ENCODE data around the gene MAML3.

Gene MAML3

DNA sequence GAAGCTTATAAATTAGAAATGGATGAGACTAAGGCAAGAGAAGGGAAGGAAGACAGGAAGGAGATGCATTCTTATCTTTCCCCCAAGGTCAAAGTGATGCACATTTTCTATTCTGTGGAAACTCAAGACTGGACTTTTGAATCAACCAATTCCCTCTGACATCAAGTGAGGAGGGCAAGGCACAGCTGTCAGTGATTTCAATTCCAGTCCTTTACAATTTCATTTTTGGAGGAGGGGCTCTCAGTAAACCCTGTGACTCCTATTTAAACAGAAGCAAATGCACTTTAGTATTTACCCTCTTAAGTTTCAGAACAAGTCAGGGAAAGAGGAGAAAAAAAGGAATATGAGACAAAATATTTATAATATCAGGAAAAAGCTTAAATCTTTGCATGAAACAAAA lies 354.4 kb downstream of the MAML3 start:
- no peak for DNase-seq

DNA sequence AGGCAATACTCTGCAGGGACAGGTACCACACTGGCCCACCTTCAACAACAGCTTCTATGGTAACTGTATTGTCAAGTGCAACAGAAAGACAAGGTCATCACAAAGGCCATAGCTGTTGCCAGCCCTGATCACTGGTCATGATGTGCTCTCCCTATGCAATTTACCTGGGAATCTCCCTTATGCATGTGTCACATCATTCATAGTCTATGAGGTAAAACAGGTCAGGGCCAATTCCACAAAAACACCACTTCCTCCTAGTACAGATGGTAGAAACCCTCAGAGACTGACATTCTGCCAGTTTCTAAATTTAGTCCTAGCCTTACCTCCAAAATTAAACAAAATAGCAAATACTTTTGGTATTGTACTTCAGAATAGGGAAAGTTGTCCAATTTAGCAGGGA lies 355.5 kb downstream of the MAML3 start:
- DNase-seq = no peak

DNA sequence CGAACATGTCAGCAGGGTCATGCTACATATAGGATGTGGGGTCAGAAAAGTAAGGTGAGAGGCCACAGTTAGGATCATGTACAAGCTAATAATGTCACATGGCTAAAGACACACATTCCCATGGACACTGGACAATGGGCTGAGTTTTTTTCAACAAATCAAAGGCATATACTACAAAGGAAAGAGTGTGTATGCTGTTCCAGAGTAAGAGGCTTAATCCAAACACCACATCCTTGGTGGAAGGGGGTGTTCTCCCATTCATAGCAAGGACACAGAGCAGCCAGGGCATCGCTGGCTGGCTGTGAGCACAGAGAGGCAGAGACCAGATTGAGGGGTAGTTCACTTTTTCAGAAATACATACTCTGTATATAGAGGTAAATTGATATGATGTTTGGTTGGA lies 356.7 kb downstream of the MAML3 start:
- no peak for DNase-seq

DNA sequence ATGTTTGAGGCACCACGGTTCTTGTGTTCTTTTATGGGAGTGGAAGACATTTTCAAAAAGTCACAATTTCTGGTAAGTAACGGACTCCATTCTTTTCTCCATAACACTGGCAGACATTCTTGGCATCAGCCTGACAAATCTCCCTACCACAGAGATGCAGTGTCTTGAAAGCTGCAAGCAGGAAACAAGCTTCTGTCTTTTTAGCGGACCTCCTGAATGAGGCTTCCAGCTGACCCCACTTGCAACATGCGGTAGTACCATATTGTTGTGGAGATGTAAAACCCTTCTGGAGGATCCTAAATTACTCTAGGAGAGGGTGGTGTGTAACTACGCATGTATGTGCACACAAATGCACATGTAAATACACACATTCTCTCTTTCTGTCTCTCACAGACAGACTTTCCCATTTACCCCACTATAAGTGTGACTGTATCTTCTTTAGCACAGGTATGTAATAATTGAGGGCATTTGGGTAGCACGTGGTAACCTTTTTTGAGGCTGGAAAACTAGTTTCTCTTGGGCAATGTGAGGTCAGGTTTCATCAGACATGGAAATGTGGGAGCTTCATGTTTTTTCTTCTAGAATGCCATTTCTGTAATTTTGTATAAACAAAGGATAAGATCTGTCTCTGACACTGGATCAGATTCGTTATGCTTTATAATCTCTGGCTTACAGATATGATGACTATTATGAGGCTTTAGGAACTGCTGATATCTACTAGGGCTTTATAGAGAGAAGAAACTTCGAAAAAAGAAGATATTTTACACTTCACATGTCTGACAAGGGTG lies 358.3 kb downstream of the MAML3 start:
- no peak for DNase-seq

DNA sequence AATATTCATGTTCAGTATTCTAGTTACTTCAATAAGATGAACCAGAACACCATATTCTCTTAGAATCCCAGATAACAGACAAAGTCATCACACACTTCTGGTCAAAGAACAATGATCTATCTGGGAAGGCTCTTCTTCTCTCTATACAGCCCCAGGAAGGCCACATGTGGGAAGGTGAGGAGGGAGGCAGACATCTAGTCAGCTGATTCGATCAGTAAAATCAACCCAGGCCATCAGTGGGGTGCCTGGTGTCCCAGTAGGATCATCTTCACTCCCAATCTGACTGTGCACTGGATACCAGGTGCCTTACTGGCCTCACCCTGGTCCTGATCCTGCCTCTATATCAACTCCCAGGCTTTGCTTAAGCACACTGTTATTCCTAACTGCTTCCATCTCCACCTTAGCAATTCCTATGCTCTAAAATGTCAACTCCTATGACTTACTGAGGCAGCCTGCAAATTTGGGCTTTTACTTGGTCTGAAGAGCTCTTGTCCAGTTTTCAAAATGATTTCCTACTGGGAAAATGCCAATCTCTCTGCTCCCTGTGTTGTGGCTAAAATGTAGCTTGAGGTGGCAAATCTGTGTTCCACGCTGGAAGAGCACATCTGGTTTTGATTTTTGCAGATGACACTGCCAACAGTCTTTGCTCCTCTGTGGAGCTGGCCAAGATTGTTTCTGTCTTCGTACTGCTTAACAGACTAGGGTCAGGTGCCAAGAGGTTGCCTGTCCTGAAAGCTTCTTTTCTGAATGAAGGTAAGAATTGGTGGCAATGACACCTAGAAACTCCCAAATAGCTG lies 359.6 kb downstream of the MAML3 start:
- no peak for DNase-seq

DNA sequence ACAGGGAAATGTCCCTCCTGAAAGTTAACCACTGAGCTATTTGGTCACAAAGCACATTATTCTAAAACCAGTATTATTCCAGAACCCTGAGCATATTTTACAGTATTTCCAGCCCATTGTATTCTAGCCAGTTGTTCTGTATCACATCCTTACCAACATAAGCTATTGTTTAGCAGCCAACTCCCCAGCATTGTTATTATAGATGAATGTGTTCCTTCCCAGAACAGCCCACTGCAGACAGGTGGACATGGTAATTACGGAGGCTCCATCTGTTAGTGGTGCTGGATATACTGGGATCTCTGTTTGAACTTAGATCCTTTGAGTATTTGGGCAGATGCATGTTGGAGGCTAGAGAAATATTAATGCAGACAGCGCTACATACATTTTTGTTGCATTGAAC lies 362.3 kb downstream of the MAML3 start:
- DNase-seq = no peak

DNA sequence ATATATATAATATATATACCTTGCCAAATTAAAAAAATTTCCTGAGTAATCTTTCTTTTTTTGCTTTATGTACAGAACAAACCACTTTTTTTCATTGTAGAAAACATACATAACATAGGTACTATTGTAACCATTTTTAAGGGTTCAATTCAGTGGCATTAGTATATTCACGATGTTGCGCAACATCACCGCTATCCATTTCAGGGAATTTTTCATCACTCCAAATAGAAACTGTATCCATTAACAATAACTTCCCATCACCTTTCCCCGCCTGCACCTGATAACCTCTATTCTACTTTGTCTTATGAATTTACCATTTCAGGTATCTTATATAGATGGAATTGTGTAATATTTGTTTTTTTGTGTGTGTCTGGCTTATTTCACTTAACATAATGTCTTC lies 363.7 kb downstream of the MAML3 start:
- DNase-seq = no peak

DNA sequence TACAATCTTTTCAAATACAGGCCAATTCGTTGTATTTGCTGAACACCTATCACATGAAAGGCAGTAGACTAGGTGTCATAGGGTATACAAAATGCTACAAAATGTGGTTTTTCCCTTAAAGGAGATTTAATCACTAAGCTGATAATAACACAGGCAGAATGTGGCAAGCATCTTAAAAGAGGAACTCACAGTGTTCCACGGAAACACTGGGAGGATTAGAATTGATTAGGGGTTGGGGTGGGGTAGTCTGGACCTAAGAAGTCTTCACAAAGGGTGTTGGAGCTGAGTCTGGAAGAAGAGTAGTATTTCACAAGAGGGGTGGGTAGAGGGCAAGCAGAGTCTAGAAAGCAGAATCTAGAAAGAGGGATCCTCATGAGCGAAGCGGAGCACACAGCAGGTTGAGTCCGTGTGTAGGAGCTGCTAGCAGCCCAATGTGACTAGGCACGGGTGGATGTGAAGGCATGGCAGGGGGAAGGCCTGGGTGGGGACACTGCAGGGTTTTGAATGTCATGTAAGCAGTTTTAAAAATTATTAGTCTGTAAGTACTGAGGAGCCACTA lies 364.8 kb downstream of the MAML3 start:
- DNase-seq = no peak

DNA sequence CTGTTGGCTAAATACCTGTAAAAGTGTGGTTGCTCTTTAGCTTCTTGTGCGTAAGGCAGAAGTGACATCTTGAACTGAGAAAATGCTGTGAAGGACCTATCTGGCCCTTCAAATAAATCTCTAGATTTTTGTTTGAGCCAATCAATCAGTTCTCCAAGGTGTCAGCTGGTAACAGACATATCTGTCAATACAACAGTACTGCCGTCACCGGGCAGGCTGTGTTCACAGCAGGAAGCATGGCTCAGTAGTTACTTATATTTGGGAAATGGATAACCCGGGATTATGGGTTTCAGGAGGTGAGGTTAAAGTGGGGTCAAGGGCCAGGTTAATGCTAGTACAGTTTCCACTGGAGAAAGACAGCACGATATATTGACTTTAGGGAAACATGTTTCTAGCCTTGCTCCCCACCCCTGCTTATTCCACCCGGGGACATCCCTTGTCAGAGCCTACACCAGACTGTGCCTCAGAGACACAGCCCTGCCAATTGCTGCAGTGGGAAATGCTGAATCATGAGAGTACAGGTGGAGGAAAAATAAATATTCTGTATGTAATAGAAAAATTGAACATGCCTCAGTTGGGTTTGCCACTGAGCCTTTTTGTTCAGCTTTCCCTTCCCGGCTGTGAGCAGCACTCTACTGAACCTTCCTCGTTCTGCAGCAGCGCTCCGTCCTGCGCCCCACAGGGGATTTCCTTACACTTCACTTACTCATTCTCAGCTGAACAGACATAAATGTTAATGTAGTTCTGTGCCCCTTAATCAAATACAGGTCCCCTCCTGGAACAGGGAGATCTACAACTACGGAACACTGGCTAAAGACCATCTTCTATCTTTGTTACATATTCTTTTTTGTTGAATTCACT lies 367.3 kb downstream of the MAML3 start:
- DNase-seq = no peak

DNA sequence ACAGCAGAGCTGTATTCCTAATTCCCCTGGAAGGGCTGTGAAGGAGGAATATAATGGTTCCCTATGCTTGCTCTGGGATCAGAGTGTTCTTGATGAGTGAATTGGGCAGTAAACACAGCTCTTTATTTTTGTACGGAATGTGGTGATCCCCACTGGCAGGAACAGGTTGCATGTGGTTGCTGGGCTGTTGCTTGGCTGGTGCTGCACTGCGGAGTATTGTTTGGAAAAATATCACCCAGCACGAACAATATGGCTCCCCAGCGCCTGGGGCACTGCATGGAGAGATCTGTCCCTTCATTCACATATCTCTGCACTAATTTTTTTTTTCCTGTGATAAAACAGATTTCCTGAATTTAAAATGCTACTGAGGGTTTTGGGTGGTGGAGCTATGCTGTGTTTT lies 368.6 kb downstream of the MAML3 start:
- no peak for DNase-seq

DNA sequence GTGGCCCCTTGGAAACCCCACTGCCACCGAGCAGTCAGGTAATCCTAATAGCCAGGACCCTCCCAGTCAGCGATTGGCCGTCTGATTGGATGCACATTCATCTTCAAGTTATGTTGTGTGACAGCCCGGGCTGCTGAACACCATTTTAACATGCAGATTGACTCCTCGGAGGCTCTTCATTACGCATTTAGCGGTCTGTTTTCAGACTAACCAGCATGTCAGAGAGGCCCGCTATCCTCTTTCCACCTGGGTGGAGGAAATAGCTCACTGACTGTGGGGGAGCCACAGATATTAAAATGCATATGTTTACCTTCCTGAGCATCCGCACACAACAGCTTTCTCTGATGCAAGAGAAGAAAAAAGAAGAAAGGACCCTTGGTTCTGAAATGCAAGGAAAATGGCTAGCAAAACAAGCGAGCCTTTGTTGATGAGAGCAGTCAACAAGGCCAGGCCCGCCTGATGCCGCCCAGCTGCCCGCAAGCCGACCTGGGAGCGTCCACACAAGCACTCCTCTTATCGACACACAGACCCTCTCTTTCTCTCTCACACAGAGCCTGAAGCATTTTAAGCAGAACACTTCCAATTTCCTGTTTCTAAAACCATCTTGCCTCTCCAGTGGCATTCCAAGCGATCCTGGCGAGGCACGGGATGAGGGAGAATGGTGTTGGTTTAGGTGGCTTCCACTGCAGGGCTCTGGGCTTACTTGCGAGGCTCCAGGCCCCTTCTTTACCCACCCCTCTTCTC lies 370.1 kb downstream of the MAML3 start:
- DNase-seq = no peak

DNA sequence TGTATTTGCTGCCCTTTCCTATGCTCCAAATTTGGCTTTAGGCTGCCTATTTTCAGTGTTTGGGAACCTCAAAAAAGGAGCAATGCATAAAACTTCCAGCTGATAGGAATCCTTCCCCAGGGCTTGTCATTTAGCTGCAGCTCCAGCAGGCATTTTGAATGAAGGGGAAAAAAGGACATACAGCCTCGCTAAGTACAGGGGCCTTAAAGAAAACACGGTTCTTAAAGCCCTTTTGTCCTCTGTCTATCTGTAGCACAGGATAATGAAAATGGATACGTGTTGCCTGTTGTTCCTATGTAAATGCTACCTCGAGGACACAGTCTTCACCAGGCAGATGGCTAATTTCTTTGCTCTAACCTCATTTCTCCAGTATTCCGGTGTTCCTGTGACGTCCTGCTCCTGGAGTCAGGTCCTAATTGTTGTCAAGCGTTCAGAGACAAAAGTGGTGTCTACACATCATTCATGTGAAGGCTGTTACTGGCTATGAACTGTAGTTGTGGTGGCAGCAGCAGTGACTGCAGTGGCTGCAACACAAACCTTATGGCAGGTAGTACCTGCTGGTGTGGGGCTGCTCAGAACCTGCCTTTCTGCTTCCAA lies 371.0 kb downstream of the MAML3 start:
- DNase-seq = no peak

DNA sequence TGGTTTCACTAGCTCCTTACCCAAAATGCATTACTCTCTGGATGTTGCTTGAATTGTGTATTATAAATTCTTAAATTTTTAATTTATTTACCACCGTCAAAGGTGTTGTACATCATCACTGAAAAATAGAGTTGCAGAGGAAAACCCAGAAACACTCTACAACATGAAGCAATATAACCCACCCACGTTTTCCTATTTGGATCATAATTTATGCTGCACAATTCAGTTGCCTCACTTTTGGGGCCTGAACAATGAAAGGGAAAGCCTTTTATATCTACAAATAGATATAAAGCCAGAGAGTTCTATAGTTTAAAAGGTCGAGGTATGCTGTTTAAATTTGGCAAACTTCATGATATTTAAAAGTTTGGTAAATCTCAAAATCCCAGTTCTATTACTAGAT lies 372.9 kb downstream of the MAML3 start:
- DNase-seq = no peak

DNA sequence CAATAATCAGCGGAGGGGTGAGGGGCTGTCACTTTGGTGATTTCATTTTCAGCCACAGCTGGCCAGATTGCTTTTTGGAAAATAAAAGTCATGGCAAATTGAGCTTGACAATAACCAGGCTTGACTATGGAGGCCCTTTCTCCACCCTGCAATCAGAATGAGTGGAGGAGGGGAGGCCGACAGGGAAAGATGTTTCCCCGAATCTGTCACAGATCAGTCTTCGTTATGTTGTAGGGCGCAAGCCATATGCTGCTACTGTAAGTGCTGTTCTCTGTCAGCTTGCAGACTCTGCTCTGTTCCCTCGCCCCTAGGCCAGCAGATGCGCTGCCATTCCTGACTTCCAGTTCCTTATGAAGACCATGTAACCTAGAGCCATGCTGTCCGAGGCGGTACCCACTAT lies 374.3 kb downstream of the MAML3 start:
- DNase-seq = no peak

DNA sequence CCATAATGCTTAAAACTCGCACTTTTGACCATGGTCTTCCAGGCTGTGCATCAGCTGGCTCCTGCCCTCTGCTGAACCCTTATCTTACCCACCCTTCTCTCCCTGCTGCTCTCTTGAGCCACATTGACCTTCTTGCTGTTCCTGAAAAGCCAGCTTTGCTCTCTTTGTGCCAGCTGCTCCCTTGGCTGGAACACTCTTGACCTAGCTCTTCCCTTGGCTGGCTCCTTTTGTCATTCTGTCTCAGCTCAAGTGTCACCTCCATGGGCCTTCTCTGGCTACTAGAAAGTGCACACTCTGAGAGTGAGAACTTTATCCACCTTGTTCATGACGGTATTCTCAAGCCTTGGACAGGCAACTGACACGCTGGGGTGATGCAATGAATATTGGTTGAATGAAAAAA lies 376.2 kb downstream of the MAML3 start:
- no peak for DNase-seq

DNA sequence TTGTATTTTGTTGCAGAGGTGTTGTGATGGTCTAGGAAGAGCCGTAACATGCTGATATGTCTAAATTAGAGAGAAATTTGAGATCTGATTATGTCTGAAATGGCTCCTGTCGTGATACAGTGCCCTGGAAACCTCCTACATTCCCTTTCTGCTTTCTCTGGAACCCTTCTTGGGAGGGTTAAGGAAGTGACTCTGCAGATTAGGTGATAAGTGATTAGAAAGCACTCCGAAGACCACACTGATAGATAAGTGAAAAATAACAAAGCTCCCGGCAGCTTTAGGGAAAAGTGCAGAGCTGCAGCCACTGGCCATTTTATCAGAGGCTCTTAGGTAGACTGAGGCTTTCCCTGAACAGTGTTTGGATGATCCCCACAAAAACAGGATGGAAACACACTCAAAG lies 377.7 kb downstream of the MAML3 start:
- no peak for DNase-seq

DNA sequence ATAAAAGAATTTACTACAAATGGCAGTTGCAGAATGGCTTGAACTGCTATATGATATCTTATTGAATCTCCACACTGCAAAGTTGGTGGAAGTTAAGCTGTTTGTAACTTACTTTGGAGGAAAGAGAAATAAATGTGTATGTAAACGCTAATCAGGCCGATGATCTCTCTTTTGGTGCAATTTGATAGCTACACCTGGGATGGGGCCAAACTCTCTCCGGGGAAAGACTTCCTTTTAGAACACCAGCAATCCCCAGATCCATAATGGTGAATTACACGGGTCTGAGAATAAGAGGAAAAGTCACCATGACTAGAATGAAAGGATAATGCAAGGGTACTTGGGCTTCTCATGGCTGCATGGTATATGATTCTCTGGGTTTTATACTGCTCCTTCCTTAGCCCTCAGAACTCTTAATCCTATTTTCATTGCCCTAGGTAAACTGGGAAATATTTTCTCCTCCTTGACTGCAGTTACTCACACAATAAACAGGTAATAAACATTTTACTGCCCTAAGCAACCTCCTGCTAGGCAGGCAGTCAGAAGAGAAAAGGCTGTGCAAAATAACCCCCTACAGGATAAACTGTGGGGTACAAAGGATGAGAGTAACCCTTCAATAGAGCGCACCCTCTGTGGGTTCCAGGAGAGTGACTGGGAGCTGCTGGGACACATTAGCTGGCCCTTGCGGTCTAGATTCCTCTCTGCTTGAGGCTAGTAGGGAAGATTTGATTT lies 379.1 kb downstream of the MAML3 start:
- DNase-seq = no peak

DNA sequence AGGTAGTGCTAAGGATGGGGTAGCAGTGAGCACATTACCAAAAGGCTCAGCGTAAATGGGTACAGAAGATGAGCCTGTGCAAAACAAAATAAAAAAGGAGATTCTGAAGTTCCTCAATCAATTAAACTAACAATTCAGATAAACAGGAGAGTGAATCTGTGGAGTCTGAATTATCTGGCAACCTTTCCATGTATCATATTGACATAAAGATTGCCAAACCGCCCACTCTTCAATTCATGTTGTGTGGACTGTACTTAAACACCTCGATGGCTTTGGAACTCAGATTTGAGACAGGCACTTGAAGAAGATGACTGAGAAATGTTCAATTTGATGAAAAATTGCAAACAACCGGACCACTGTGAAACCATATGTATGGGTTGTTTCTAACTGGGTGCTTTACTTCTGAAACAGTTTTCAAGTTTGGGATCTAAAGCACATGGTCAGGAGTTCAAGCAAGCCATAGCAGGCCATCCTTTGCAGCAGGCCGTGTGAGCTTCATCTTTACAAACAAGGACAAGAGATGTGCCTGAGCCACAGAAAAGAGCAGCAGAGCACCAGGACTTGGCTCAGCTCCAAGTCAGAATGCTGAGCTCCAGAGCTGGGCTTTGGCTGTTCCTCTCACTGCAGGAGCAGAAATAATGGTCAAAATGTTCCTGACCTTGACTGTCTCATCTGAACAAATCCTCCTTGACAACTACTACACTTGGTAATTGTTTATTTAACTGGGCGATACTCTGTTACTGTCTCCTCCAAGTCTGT lies 380.2 kb downstream of the MAML3 start:
- no peak for DNase-seq

DNA sequence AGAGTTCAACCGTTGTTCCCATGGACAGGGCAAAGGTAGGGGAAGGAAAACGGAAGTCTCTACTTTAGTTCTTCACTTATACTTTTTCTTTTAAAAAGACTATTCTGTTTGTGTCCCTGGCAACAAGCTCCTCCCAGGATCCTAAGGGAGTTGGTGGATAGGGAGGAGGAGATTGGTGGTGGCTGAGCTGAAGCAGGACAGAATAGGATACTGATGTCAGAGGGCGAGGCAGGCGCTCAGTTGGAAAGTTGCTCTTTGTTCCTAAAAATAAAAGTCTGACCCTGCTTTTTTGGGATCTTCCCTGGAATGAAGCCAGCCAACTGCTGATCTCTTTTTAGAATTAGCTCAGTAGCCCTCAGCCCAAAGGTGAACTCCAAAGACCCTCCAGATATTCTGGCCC lies 383.6 kb downstream of the MAML3 start:
- no peak for DNase-seq

DNA sequence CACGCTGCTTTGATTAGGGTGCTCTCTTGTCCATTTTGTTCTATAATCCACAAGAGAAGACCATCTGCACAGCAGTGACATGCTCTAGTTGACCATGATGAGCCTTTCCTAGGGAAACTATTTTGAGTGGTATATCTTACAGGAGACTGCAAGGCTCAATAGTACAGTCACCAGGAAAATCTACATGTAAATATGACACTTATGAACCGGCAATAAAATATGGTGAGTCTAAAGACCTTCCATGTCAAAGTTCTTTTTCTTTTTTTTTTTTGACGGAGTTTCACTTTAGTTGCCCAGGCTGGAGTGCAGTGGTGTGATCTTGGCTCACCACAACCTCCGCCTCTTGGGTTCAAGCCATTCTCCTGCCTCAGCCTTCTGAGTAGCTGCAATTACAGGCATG lies 384.6 kb downstream of the MAML3 start:
- no peak for DNase-seq

DNA sequence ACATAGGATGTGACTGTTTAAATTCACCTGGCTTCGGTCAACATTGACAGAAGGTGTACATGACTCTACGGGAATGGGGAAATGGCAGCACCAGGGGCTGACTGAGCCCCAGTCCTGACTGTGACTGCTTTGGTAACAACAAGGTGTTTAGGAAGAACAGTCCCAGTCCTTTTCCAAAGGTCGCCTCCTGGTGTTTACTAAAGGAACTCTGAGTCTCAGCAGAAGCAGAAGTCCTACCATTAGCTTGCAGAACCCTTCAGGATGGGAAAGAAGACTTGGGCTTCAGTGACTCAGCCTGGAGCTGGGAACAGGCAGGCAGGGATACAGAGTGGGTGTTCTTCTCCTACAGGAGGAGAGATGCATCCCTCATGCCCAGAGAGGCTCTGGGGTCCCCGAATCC lies 385.1 kb downstream of the MAML3 start:
- DNase-seq = no peak
